ENCODE data around the gene ATP7B.

The ATP7B gene

DNA sequence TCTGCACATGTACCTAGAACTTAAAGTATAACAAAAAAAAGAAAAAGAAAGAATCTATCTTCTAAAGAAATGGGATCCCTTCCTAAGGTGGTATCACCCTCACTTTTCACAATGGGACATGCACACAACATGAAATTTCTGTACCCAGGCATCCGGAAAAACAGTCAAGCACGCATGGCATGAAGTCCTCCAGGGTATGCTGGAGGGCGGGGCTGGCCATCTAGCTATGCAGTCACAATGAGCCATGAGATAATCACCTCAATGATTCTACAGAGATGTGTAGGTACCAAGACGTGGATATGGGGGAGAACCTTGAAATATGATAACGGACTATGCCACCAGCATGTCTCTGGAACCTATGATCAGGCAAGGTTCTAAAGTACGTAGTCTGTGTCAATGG lies 79.6 kb downstream of the ATP7B start:
- Histone ChIP-seq H3K27ac (ENCODE audit: insufficient read depth in 1 of 2, low read depth in 1 of 2, low read length in 2 of 2, poor library complexity in 1 of 2, severe bottlenecking in 2 of 2) (no peak overlapping the region), H3K27me3 (replicated peaks in 2 of 5; ENCODE audit: control insufficient read depth in 4 of 5, insufficient read depth in 5 of 5, low read length in 4 of 5) (no peaks in the 10 kb centered on the region), H3K4me3 (ENCODE audit: control insufficient read depth in 1 of 7, extremely low read depth in 1 of 7, insufficient read depth in 4 of 7, low read depth in 2 of 7, low read length in 6 of 7) (no peak overlapping the region), H3K4me1 (ENCODE audit: control extremely low read depth in 1 of 4, control insufficient read depth in 4 of 4, insufficient read depth in 4 of 4, low read length in 3 of 4) (no peaks in the 10 kb centered on the region), H3K9me3 (ENCODE audit: control extremely low read depth in 1 of 5, control insufficient read depth in 4 of 5, insufficient read depth in 2 of 5, low read depth in 1 of 5, low read length in 4 of 5) (no peaks in the 10 kb centered on the region), H3K36me3 (ENCODE audit: control insufficient read depth in 4 of 4, insufficient read depth in 4 of 4, low read length in 3 of 4) (peaks cover 0 to 15% (median under 1%) of the 10 kb centered on the region in 4 experiments)
- ChIA-PET CTCF (interaction anchor here (1.1 to 1.5 kb wide), 2 partner anchors 36 to 196 kb away, joined by 3 to 4 read pairs; no protein-coding TSS in a partner anchor), POLR2A (no interaction called here)
- 95% methylated on average over 6 of the region's 6 CpGs for WGBS (ENCODE audit: insufficient coverage)
- no peak for DNase-seq

DNA sequence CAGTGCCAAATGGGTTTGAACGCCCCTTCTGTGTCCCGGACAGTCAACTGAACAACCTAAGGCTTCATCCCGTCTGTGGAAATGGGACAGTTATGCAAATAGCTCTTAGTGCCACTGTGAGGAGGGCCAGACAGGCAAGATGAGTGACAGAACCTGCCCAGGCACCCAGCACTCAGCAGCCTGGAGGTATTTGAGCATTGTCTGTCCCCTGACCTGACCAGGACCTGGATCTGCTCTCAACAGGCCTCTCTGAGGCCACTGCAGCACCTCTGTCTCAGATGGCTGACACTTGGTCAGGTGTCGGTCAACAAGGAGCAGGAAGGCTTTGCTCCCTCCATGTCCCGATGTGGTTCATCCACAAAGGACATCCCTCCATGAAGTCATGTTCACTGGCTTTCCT lies 81.6 kb downstream of the ATP7B start:
- no peaks in the 10 kb centered on the region for H3K4me1 ChIP-seq (ENCODE audit: control extremely low read depth in 1 of 4, control insufficient read depth in 4 of 4, insufficient read depth in 4 of 4, low read length in 3 of 4)
- no peaks in the 10 kb centered on the region for H3K27me3 ChIP-seq (replicated peaks in 2 of 5; ENCODE audit: control insufficient read depth in 4 of 5, insufficient read depth in 5 of 5, low read length in 4 of 5)
- no peak for DNase-seq
- no peak overlapping the region for H3K27ac ChIP-seq (ENCODE audit: insufficient read depth in 1 of 2, low read depth in 1 of 2, low read length in 2 of 2, poor library complexity in 1 of 2, severe bottlenecking in 2 of 2)
- ChIA-PET POLR2A (interaction anchor here (0.6 kb wide), 1 partner anchor 104 kb away, joined by 4 read pairs; no protein-coding TSS in a partner anchor), CTCF (interaction anchor here (2.0 to 5.5 kb wide), 2 partner anchors 20 to 35 kb away, joined by 8 to 27 read pairs; no protein-coding TSS in a partner anchor)
- WGBS (ENCODE audit: insufficient coverage): 100% methylated on average over 3 of the region's 5 CpGs
- no peaks in the 10 kb centered on the region for H3K9me3 ChIP-seq (ENCODE audit: control extremely low read depth in 1 of 5, control insufficient read depth in 4 of 5, insufficient read depth in 2 of 5, low read depth in 1 of 5, low read length in 4 of 5)
- no peak overlapping the region for H3K4me3 ChIP-seq (ENCODE audit: control insufficient read depth in 1 of 7, extremely low read depth in 1 of 7, insufficient read depth in 4 of 7, low read depth in 2 of 7, low read length in 6 of 7)
- peaks cover 0 to 11% (median under 1%) of the 10 kb centered on the region in 4 experiments for H3K36me3 ChIP-seq (ENCODE audit: control insufficient read depth in 4 of 4, insufficient read depth in 4 of 4, low read length in 3 of 4)

DNA sequence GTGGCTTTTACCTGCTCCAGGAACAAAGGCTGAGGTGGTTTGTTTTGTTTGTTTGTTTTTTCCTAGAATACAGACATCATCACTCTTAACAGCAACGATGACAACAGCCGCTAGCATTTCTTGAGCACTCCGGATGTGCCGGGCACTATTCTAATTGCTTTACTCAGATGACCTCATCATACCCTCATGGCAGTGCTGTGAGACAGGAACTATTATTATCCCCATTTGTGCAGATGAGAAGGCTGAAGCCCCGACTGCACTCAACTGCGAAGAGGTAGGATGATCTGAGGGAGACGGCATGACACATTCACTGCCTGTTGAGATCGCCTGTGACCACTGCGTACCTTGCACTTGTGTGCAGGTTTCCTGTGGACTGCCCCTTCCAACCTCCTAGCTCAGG lies 83.0 kb downstream of the ATP7B start:
- WGBS (ENCODE audit: insufficient coverage): 99% methylated on average over 9 of the region's 9 CpGs
- ChIA-PET CTCF (interaction anchor here (1.1 to 5.5 kb wide), 3 partner anchors 11 to 34 kb away, joined by 3 to 27 read pairs (median 8); no protein-coding TSS in a partner anchor), POLR2A (no interaction called here)
- Histone ChIP-seq H3K36me3 (ENCODE audit: control insufficient read depth in 4 of 4, insufficient read depth in 4 of 4, low read length in 3 of 4) (peaks cover 0 to 1% (median 0%) of the 10 kb centered on the region in 4 experiments), H3K9me3 (ENCODE audit: control extremely low read depth in 1 of 5, control insufficient read depth in 4 of 5, insufficient read depth in 2 of 5, low read depth in 1 of 5, low read length in 4 of 5) (no peaks in the 10 kb centered on the region), H3K4me3 (ENCODE audit: control insufficient read depth in 1 of 7, extremely low read depth in 1 of 7, insufficient read depth in 4 of 7, low read depth in 2 of 7, low read length in 6 of 7) (no peak overlapping the region), H3K27ac (ENCODE audit: insufficient read depth in 1 of 2, low read depth in 1 of 2, low read length in 2 of 2, poor library complexity in 1 of 2, severe bottlenecking in 2 of 2) (no peak overlapping the region), H3K27me3 (replicated peaks in 2 of 5; ENCODE audit: control insufficient read depth in 4 of 5, insufficient read depth in 5 of 5, low read length in 4 of 5) (no peaks in the 10 kb centered on the region), H3K4me1 (ENCODE audit: control extremely low read depth in 1 of 4, control insufficient read depth in 4 of 4, insufficient read depth in 4 of 4, low read length in 3 of 4) (no peaks in the 10 kb centered on the region)
- DNase-seq: no peak

DNA sequence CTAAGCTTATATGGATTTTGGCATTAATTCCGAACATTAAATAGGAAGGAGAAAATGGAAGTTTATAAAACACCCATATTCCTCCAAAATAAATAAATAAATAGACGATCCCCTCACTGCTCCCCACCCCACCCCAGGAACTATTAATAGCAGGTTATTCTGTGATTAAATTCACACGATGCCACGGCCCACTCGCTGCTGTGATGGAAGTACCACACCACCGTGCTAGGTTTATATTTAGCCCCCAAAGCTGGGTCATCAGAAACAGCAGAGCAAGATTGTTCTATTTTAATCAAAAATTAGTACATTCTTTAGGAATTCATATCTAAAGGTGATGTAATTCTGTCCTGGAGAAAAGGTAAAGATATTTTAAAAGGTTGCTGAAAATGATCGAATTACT lies 84.1 kb downstream of the ATP7B start:
- DNase-seq: no peak
- peaks cover 0 to 3% (median 0%) of the 10 kb centered on the region in 4 experiments for H3K36me3 ChIP-seq (ENCODE audit: control insufficient read depth in 4 of 4, insufficient read depth in 4 of 4, low read length in 3 of 4)
- no peak overlapping the region for H3K27ac ChIP-seq (ENCODE audit: insufficient read depth in 1 of 2, low read depth in 1 of 2, low read length in 2 of 2, poor library complexity in 1 of 2, severe bottlenecking in 2 of 2)
- no peaks in the 10 kb centered on the region for H3K4me1 ChIP-seq (ENCODE audit: control extremely low read depth in 1 of 4, control insufficient read depth in 4 of 4, insufficient read depth in 4 of 4, low read length in 3 of 4)
- CTCF ChIA-PET: interaction anchor here (1.1 to 5.5 kb wide), 4 partner anchors 15 to 200 kb away, joined by 3 to 27 read pairs (median 5); no protein-coding TSS in a partner anchor
- no CpG with 5 or more reads among the region's 7 CpGs for WGBS (ENCODE audit: insufficient coverage)
- H3K27me3 ChIP-seq (replicated peaks in 2 of 5; ENCODE audit: control insufficient read depth in 4 of 5, insufficient read depth in 5 of 5, low read length in 4 of 5): no peaks in the 10 kb centered on the region
- POLR2A ChIA-PET: no interaction called here
- H3K4me3 ChIP-seq (ENCODE audit: control insufficient read depth in 1 of 7, extremely low read depth in 1 of 7, insufficient read depth in 4 of 7, low read depth in 2 of 7, low read length in 6 of 7): no peak overlapping the region
- H3K9me3 ChIP-seq (ENCODE audit: control extremely low read depth in 1 of 5, control insufficient read depth in 4 of 5, insufficient read depth in 2 of 5, low read depth in 1 of 5, low read length in 4 of 5): no peaks in the 10 kb centered on the region

DNA sequence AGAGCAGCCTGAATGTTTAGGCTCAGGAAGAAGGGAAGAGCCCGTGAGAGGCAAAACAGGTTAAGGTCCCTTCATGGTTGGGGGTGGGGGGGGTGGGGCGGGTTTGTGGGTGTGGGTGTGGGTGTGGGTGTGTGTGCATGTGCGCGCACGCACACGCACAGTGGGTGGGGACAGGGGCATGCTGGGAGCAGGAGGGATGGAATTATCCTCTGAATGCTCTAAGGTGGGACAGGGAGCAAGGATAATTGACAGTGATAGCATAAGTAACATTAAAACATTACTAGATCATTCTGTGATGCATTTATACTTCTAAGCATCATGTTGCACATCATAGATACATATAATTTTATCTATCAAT lies 84.7 kb downstream of the ATP7B start:
- Histone ChIP-seq H3K4me1 (ENCODE audit: control extremely low read depth in 1 of 4, control insufficient read depth in 4 of 4, insufficient read depth in 4 of 4, low read length in 3 of 4) (no peaks in the 10 kb centered on the region), H3K27me3 (replicated peaks in 2 of 5; ENCODE audit: control insufficient read depth in 4 of 5, insufficient read depth in 5 of 5, low read length in 4 of 5) (no peaks in the 10 kb centered on the region), H3K9me3 (ENCODE audit: control extremely low read depth in 1 of 5, control insufficient read depth in 4 of 5, insufficient read depth in 2 of 5, low read depth in 1 of 5, low read length in 4 of 5) (no peaks in the 10 kb centered on the region), H3K36me3 (ENCODE audit: control insufficient read depth in 4 of 4, insufficient read depth in 4 of 4, low read length in 3 of 4) (peaks cover 0 to 3% (median 0%) of the 10 kb centered on the region in 4 experiments), H3K27ac (ENCODE audit: insufficient read depth in 1 of 2, low read depth in 1 of 2, low read length in 2 of 2, poor library complexity in 1 of 2, severe bottlenecking in 2 of 2) (no peak overlapping the region), H3K4me3 (ENCODE audit: control insufficient read depth in 1 of 7, extremely low read depth in 1 of 7, insufficient read depth in 4 of 7, low read depth in 2 of 7, low read length in 6 of 7) (no peak overlapping the region)
- POLR2A ChIA-PET: no interaction called here
- WGBS (ENCODE audit: insufficient coverage): no CpG with 5 or more reads among the region's 6 CpGs
- DNase-seq: no peak
- CTCF ChIA-PET: interaction anchor here (1.1 to 5.5 kb wide), 5 partner anchors 14 to 201 kb away, joined by 3 to 27 read pairs (median 4); no protein-coding TSS in a partner anchor

DNA sequence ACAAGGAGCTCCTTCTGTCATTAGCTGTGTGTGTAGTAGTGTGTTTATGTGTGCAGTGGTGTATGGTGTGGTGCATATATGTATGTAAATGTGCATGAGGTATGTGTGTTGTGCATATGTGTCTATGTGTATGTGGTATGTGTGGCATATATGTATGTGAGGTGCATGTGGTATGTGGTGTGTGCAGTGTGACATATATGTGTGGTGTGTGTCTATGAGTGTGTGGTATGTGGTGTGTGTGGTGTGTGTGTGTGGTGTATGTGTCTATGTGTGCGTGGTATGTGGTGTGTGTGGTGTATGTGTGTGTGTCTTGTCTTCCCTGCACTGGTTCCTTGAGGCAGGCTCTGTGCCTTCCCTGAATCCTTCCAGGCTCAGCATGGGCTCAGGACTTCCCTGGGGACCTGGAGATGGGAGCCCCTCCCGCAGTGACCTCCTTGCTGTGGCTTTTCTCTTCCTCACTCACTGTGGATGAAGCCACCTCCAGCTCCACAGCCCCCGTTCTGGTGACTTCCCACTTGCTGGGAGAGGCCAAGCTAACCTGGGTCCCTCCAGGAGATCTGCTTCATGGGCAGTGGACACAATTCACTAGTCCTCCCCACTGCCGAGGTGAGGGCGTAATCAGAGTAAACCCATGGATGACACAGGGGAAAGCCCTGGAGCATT lies 85.3 kb downstream of the ATP7B start:
- 92% methylated on average over 2 of the region's 5 CpGs for WGBS (ENCODE audit: insufficient coverage)
- Histone ChIP-seq H3K27me3 (replicated peaks in 2 of 5; ENCODE audit: control insufficient read depth in 4 of 5, insufficient read depth in 5 of 5, low read length in 4 of 5) (no peaks in the 10 kb centered on the region), H3K27ac (ENCODE audit: insufficient read depth in 1 of 2, low read depth in 1 of 2, low read length in 2 of 2, poor library complexity in 1 of 2, severe bottlenecking in 2 of 2) (no peak overlapping the region), H3K4me1 (ENCODE audit: control extremely low read depth in 1 of 4, control insufficient read depth in 4 of 4, insufficient read depth in 4 of 4, low read length in 3 of 4) (no peaks in the 10 kb centered on the region), H3K36me3 (ENCODE audit: control insufficient read depth in 4 of 4, insufficient read depth in 4 of 4, low read length in 3 of 4) (peaks cover 0 to 3% (median 0%) of the 10 kb centered on the region in 4 experiments), H3K9me3 (ENCODE audit: control extremely low read depth in 1 of 5, control insufficient read depth in 4 of 5, insufficient read depth in 2 of 5, low read depth in 1 of 5, low read length in 4 of 5) (no peaks in the 10 kb centered on the region), H3K4me3 (ENCODE audit: control insufficient read depth in 1 of 7, extremely low read depth in 1 of 7, insufficient read depth in 4 of 7, low read depth in 2 of 7, low read length in 6 of 7) (no peak overlapping the region)
- ChIA-PET CTCF (interaction anchor here (1.1 to 5.5 kb wide), 6 partner anchors 14 to 202 kb away, joined by 3 to 27 read pairs (median 4); no protein-coding TSS in a partner anchor), POLR2A (no interaction called here)
- DNase-seq: no peak

DNA sequence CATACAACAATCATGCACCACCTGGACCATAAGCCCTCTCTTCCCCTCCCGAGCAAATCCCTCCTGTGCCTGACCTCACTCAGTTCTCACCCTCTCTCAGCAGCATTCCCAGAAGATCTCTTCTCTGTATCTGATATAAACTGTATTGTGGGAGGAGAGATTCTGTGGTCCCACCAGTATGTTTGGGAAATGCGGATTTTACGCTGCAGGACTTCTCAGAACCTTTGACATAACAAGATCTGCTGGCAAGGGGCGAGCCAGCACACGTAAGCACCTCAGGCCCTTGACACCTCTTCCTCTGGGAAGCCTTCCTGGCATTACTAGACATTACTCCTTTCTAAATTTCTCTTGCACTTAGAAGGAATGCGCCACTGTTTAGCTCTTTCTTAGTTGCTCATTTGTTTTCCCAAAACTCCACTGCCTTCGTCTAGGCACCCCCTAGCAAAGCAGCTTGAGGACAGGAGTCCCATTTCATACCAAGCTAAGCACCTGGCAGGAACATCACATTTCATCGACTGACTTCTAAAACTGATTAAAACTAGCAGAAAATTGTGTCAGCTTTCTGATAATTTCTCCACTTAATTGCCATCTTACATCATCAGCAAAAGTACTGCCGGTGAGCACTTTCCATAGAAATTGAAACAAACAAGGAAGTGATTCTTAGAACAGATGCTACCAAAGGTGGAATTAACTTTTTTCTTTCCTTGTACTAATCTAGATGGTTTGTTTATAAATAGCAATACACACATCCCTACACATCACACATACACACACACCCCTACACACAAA lies 86.3 kb downstream of the ATP7B start:
- Histone ChIP-seq H3K27me3 (replicated peaks in 2 of 5; ENCODE audit: control insufficient read depth in 4 of 5, insufficient read depth in 5 of 5, low read length in 4 of 5) (no peaks in the 10 kb centered on the region), H3K27ac (ENCODE audit: insufficient read depth in 1 of 2, low read depth in 1 of 2, low read length in 2 of 2, poor library complexity in 1 of 2, severe bottlenecking in 2 of 2) (no peak overlapping the region), H3K4me1 (ENCODE audit: control extremely low read depth in 1 of 4, control insufficient read depth in 4 of 4, insufficient read depth in 4 of 4, low read length in 3 of 4) (no peaks in the 10 kb centered on the region), H3K36me3 (ENCODE audit: control insufficient read depth in 4 of 4, insufficient read depth in 4 of 4, low read length in 3 of 4) (peaks cover 0 to 3% (median 0%) of the 10 kb centered on the region in 4 experiments), H3K4me3 (ENCODE audit: control insufficient read depth in 1 of 7, extremely low read depth in 1 of 7, insufficient read depth in 4 of 7, low read depth in 2 of 7, low read length in 6 of 7) (no peak overlapping the region), H3K9me3 (ENCODE audit: control extremely low read depth in 1 of 5, control insufficient read depth in 4 of 5, insufficient read depth in 2 of 5, low read depth in 1 of 5, low read length in 4 of 5) (no peaks in the 10 kb centered on the region)
- ChIA-PET POLR2A (no interaction called here), CTCF (interaction anchor here (1.3 to 5.5 kb wide), 4 partner anchors 23 to 202 kb away, joined by 3 to 27 read pairs (median 5); no protein-coding TSS in a partner anchor)
- 97% methylated on average over 7 of the region's 9 CpGs for WGBS (ENCODE audit: insufficient coverage)
- no peak for DNase-seq

Data from common myeloid progenitor, CD34-positive (primary cell).